Left ventricle myocardium inferior (tissue), 1 donor: ENCODE results near the gene IL12RB2. TPM values are rescaled to one million over a fixed set of nuclear protein-coding genes. Genes with fewer than 3 reads are reported as not detected.

ENCODE experiments used
- DNase-seq: peaks from one replicate; pipeline ENCODE4 v3.0.0-alpha.2; 2020
- H3K27ac ChIP-seq: fragments of 200-600 bp; replicated peaks from 2 replicates; pipeline ENCODE4 v1.8.0; 2021
- H3K27me3 ChIP-seq: fragments of 200-600 bp; 2 replicates; pipeline ENCODE4 v1.8.0; 2021; ENCODE audit warnings: low read depth
- H3K36me3 ChIP-seq: fragments of 200-600 bp; 2 replicates; pipeline ENCODE4 v1.8.0; 2021
- H3K4me1 ChIP-seq: fragments of 200-600 bp; 2 replicates; pipeline ENCODE4 v1.8.0; 2021
- H3K4me3 ChIP-seq: fragments of 200-600 bp; 2 replicates; pipeline ENCODE4 v1.8.0; 2021; ENCODE audit warnings: mild to moderate bottlenecking, moderate library complexity
- H3K9me3 ChIP-seq: fragments of 200-600 bp; replicated peaks from 2 replicates; pipeline ENCODE4 v1.8.0; 2021
- CTCF ChIP-seq: fragments of 200-600 bp; IDR thresholded peaks from 2 replicates; pipeline ENCODE4 v1.8.0; 2021; ENCODE audit warnings: antibody characterized with exemption, mild to moderate bottlenecking, borderline replicate concordance
- intact Hi-C: fragments of 100-400 bp; cut with micrococcal nuclease; formaldehyde crosslinking; loops from one replicate; pipeline ENCODE4 v1.11.0; 2022
- total RNA-seq: library from RNA; stranded (reverse); fragmentation: NEBNext Ultra II Directional; extraction: Animal tissue kit (Norgen Biotek cat#: 25700); gene quantifications from one replicate; pipeline ENCODE4 v1.2.1, GENCODE V29; 2021
- donor health status: DM: no; HTN: yes; CAD: no; lungs with severe emphysema.

The IL12RB2 gene
- total RNA-seq, 1 donor from 2014 or later: 0.33 TPM

- intact Hi-C loops: no loop called here
Observed at GRCh38 chr1:67429528-67430357, 122.1 kb downstream of the IL12RB2 start.

GRCh38 chr1:67430358-67431155 is 122.9 kb downstream of the IL12RB2 start, which contains the start of gene SERBP1:
TSS of gene SERBP1 (minus strand) at chr1:67430402. CDS start at chr1:67430300, 102 bp downstream.
- H3K27me3 ChIP-seq: no peaks in the 10 kb centered on the region
- intact Hi-C loops: no loop called here
- peak within 1 kb of the TSS; percentile 88 for H3K4me3 ChIP-seq
- no peaks in the 10 kb centered on the region for H3K9me3 ChIP-seq
- H3K36me3 ChIP-seq: peaks cover 6% of the 10 kb centered on the region
- peak; percentile 96 for DNase-seq
- no peak for TF ChIP-seq CTCF
- peaks cover 79% of the 10 kb centered on the region for H3K4me1 ChIP-seq
- peak within 1 kb of the TSS; percentile 96 for H3K27ac ChIP-seq

More at GRCh38 chr1:67429528-67430357, 122.1 kb downstream of the IL12RB2 start:
- no peak for TF ChIP-seq CTCF
- DNase-seq: peak; percentile 19
- Histone ChIP-seq H3K36me3 (peaks cover 14% of the 10 kb centered on the region), H3K4me1 (peaks cover 82% of the 10 kb centered on the region), H3K9me3 (no peaks in the 10 kb centered on the region), H3K27ac (peak overlapping the region; percentile 96), H3K27me3 (no peaks in the 10 kb centered on the region), H3K4me3 (peak overlapping the region; percentile 88)

- Histone ChIP-seq H3K36me3 (no peaks in the 10 kb centered on the region), H3K4me1 (peaks cover 72% of the 10 kb centered on the region), H3K4me3 (peak overlapping the region; percentile 88), H3K27me3 (no peaks in the 10 kb centered on the region), H3K27ac (peak overlapping the region; percentile 96), H3K9me3 (no peaks in the 10 kb centered on the region)
- DNase-seq: no peak
- TF ChIP-seq CTCF: no peak
- intact Hi-C loops: no loop called here
Observed at GRCh38 chr1:67431156-67431765, 123.6 kb downstream of the IL12RB2 start.

GRCh38 chr1:67431869-67432578 is 124.4 kb downstream of the IL12RB2 start:
- Histone ChIP-seq H3K9me3 (no peaks in the 10 kb centered on the region), H3K36me3 (no peaks in the 10 kb centered on the region), H3K27me3 (no peaks in the 10 kb centered on the region), H3K4me3 (peak overlapping the region; percentile 88), H3K4me1 (peaks cover 64% of the 10 kb centered on the region), H3K27ac (peak overlapping the region; percentile 96)
- TF ChIP-seq CTCF: no peak
- intact Hi-C loops: no loop called here
- no peak for DNase-seq

- Histone ChIP-seq H3K27ac (peak overlapping the region; percentile 61), H3K4me3 (no peak overlapping the region), H3K36me3 (no peaks in the 10 kb centered on the region), H3K9me3 (no peaks in the 10 kb centered on the region), H3K4me1 (peaks cover 57% of the 10 kb centered on the region), H3K27me3 (no peaks in the 10 kb centered on the region)
- no peak for TF ChIP-seq CTCF
- no peak for DNase-seq
- intact Hi-C loops: no loop called here
Observed at GRCh38 chr1:67432745-67433144, 125.1 kb downstream of the IL12RB2 start.
